HepG2 (cell line): ENCODE data around the gene ETF1. TPM values are rescaled to one million over a fixed set of nuclear protein-coding genes. Genes with fewer than 3 reads are reported as not detected.

Experiments used
- ATAC-seq: fragments of 200-7000 bp; cut with Tn5 transposase; 3 replicates; pipeline ENCODE4 v1.9.1; 2020; ENCODE audit warnings: mild to moderate bottlenecking, moderate library complexity
- BruUV-seq: library from RNA; stranded (reverse); fragments of 400-500 nt; replicated peaks from 2 replicates; lab custom pipeline; 2021; lab: Mats Ljungman, UMichigan
- CTCF ChIA-PET: fragments of 300-600 bp; formaldehyde crosslinking; extraction: SDS; loops from one replicate; lab custom pipeline; 2021; ENCODE audit warnings: low total read pairs, inconsistent platforms, low intra/inter-chr PET ratio; lab: Yijun Ruan, JAX
- POLR2A ChIA-PET: fragments of 350-600 bp; sonication (Branson Sonifier 250); formaldehyde crosslinking; loops from one replicate; lab custom pipeline; 2020; ENCODE audit warnings: antibody characterized with exemption, inconsistent platforms; lab: Yijun Ruan, JAX
- DNase-seq: peaks from one replicate; pipeline ENCODE4 v3.0.0-alpha.2; 2015; ENCODE audit warnings: low spot score
- FAIRE-seq: peaks from 3 replicates; lab custom pipeline; 2011; peaks lifted over from hg19 to GRCh38; lab: Jason Lieb, UNC
- H2AFZ ChIP-seq: one replicate; pipeline ENCODE4 v1.6.1; 2011; ENCODE audit warnings: low read length, inconsistent platforms
- H3K27ac ChIP-seq: fragments of 300-600 bp; 3 replicates; pipeline ENCODE4 v1.8.0; 2011; ENCODE audit warnings: mixed run types, mild to moderate bottlenecking, mixed read lengths, low read length, inconsistent platforms; ENCODE audit not compliant: insufficient read depth; ENCODE audit errors: extremely low read length
- H3K27me3 ChIP-seq, 2 experiments: fragments of 200-600 bp in 1 of 2; 2 replicates in 1 of 2; 3 replicates in 1 of 2; pipeline versions ENCODE4 v1.6.0 to v1.8.0; 2011; ENCODE audit warnings: low read length in 2 of 2, mild to moderate bottlenecking in 2 of 2, moderate library complexity in 2 of 2, inconsistent platforms in 1 of 2; ENCODE audit not compliant: insufficient read depth in 2 of 2, control insufficient read depth in 1 of 2
- H3K36me3 ChIP-seq, 2 experiments: fragments of 200-600 bp in 1 of 2; replicated peaks in 1 of 2; 2 replicates in 1 of 2; 3 replicates in 1 of 2; pipeline versions ENCODE4 v1.5.1 to v1.8.0; 2011; ENCODE audit warnings: low read length in 2 of 2, inconsistent platforms in 1 of 2; ENCODE audit not compliant: insufficient read depth in 2 of 2, control insufficient read depth in 1 of 2
- H3K4me1 ChIP-seq: 2 replicates; pipeline ENCODE4 v1.5.1; 2012; ENCODE audit warnings: low read length, inconsistent platforms; ENCODE audit not compliant: insufficient read depth
- H3K4me2 ChIP-seq: 2 replicates; pipeline ENCODE4 v1.6.0; 2011; ENCODE audit warnings: low read depth, low read length, inconsistent platforms
- H3K4me3 ChIP-seq, 3 experiments: fragments of 200-600 bp in 1 of 3; sonication (generic), shearing (Covaris generic) in 1 of 3; replicated peaks in 1 of 3; 2 replicates each; pipeline ENCODE4 v1.5.1; 2011 to 2016; ENCODE audit warnings: low read length in 3 of 3, inconsistent platforms in 2 of 3, low read depth in 2 of 3, mild to moderate bottlenecking in 2 of 3, control low read depth in 1 of 3, mixed read lengths in 1 of 3; ENCODE audit not compliant: insufficient read depth in 1 of 3
- H3K79me2 ChIP-seq: one replicate; pipeline ENCODE4 v1.6.1; 2011; ENCODE audit warnings: low read length, inconsistent platforms; ENCODE audit not compliant: insufficient read depth
- H3K9ac ChIP-seq: 2 replicates; pipeline ENCODE4 v1.6.0; 2011; ENCODE audit warnings: mild to moderate bottlenecking, low read depth, low read length, inconsistent platforms; ENCODE audit not compliant: insufficient read depth
- H3K9me3 ChIP-seq: 2 replicates; pipeline ENCODE4 v1.5.1; 2012; ENCODE audit warnings: mild to moderate bottlenecking, low read length
- H4K20me1 ChIP-seq: 2 replicates; pipeline ENCODE4 v1.6.0; 2011; ENCODE audit warnings: inconsistent platforms, mild to moderate bottlenecking, low read length, moderate library complexity; ENCODE audit not compliant: insufficient read depth
- AKAP8 ChIP-seq: sonication (generic); formaldehyde crosslinking; IDR thresholded peaks from 2 replicates; pipeline ENCODE4 v1.5.1; 2020; ENCODE audit warnings: mild to moderate bottlenecking, missing genetic modification reagents
- HES4 ChIP-seq: sonication (generic); formaldehyde crosslinking; IDR thresholded peaks from 2 replicates; pipeline ENCODE4 v1.9.0; 2021; ENCODE audit warnings: mild to moderate bottlenecking, missing genetic modification reagents, borderline replicate concordance
- HNRNPK ChIP-seq: fragments of 200-400 bp; formaldehyde crosslinking; IDR thresholded peaks from 2 replicates; pipeline ENCODE4 v1.6.1; 2018; ENCODE audit warnings: low read length, low read depth, moderate library complexity, mild to moderate bottlenecking; ENCODE audit not compliant: poor library complexity, severe bottlenecking
- SOX13 ChIP-seq, 3 experiments: fragments of 450-650 bp in 1 of 3; sonication (generic) in 1 of 3; formaldehyde crosslinking in 1 of 3; IDR thresholded peaks in 2 of 3; conservative IDR thresholded peaks in 1 of 3; 2 replicates each; pipeline versions ENCODE4 v1.5.0 to v1.6.1; 2016 to 2020; ENCODE audit warnings: antibody characterized with exemption in 1 of 3, mild to moderate bottlenecking in 1 of 3, missing compliant biosample characterization in 1 of 3, missing genetic modification reagents in 1 of 3, moderate library complexity in 1 of 3
- ZNF205 ChIP-seq: IDR thresholded peaks from 2 replicates; pipeline ENCODE4 v1.6.1; 2018; ENCODE audit warnings: missing biosample characterization, missing genetic modification reagents
- ZNF275 ChIP-seq: sonication (generic); formaldehyde crosslinking; IDR thresholded peaks from 2 replicates; pipeline ENCODE4 v1.8.0; 2022; ENCODE audit warnings: missing genetic modification reagents, mild to moderate bottlenecking, inconsistent platforms, borderline replicate concordance
- ZNF510 ChIP-seq: sonication (generic); formaldehyde crosslinking; IDR thresholded peaks from 2 replicates; pipeline ENCODE4 v1.4.0; 2020; ENCODE audit warnings: low read depth, mild to moderate bottlenecking, missing genetic modification reagents
- ZNF570 ChIP-seq: sonication (generic); formaldehyde crosslinking; IDR thresholded peaks from 2 replicates; pipeline ENCODE4 v1.4.0; 2020; ENCODE audit warnings: mild to moderate bottlenecking, missing genetic modification reagents, borderline replicate concordance
- WGBS: methylation state at CpG from one replicate; pipeline ENCODE4 v1.1.6; 2017; ENCODE audit warnings: low lambda C conversion rate; 5-methylcytosine and 5-hydroxymethylcytosine counted together
- in situ Hi-C: cut with HindIII; loops from 2 replicates; pipeline ENCODE4 v1.10.0; 2017; ENCODE audit warnings: low pct_unique_long_range_greater_than_20kb; ENCODE audit not compliant: extremely low pct_ligation_motif_present
- intact Hi-C: fragments of 100-400 bp; cut with micrococcal nuclease; formaldehyde crosslinking; loops from one replicate; pipeline ENCODE4 v1.10.0; 2022; ENCODE audit not compliant: unreplicated experiment
- polyA plus RNA-seq, 8 experiments: library from polyadenylated mRNA; depleted of rRNA in 3 of 8; stranded (reverse) in 7 of 8; unstranded in 1 of 8; fragments of >200 nt; fragmentation: Illumina TruSeq in 4 of 8; extraction: Trizol in 4 of 8; gene quantifications; 2 replicates each; pipeline versions ENCODE4 v1.2.1 to v1.2.3, GENCODE V29; 2011 to 2016; ENCODE audit warnings: low read depth in 4 of 8, missing spikeins in 1 of 8, mixed read lengths in 1 of 8; ENCODE audit not compliant: insufficient read depth in 1 of 8
- total RNA-seq, 5 experiments: library from RNA; depleted of rRNA; stranded (reverse); fragments of >200 nt; fragmentation: Illumina TruSeq; extraction: Trizol; gene quantifications; 2 replicates each; pipeline ENCODE4 v1.2.3, GENCODE V29; 2016; ENCODE audit warnings: low read depth in 1 of 5
- TF ChIP-seq, protein P1 (sequence below): sonication (generic); formaldehyde crosslinking; IDR thresholded peaks from 2 replicates; pipeline ENCODE4 v1.5.1; 2020; ENCODE audit warnings: missing genetic modification reagents, mild to moderate bottlenecking, borderline replicate concordance

The ETF1 gene
- total and polyA plus RNA-seq, 2 of the 13 experiments (the other 11 are each of a cell fraction or from before 2014, with no cell fraction given) = 52.1 to 184 TPM

GRCh38 chr5:138517437-138517836, 25.6 kb downstream of the ETF1 start:
- H3K79me2 ChIP-seq = peaks cover 33% of the 10 kb centered on the region
- CTCF ChIA-PET = no interaction called here
- 81% methylated on average over 4 of the region's 4 CpGs for WGBS
- peaks cover 11% of the 10 kb centered on the region; the same call in 1 of the 2 replicates for H4K20me1 ChIP-seq
- intact Hi-C loops = no loop called here
- ATAC-seq = no peak
- H3K36me3 ChIP-seq = peaks cover 14 to 72% of the 10 kb centered on the region in 2 experiments
- no peak overlapping the region for H3K4me3 ChIP-seq
- in situ Hi-C loops = no loop called here
- BruUV-seq = no TSS peak
- no peak overlapping the region for H3K9ac ChIP-seq
- H3K27me3 ChIP-seq = no peaks in the 10 kb centered on the region
- POLR2A ChIA-PET = interaction anchor here (0.6 kb wide), 1 partner anchor 10 kb away, joined by 4 read pairs; no protein-coding TSS in a partner anchor
- no peak for FAIRE-seq
- DNase-seq = no peak
- H3K4me1 ChIP-seq = peaks cover 44% of the 10 kb centered on the region
- no peak for TF ChIP-seq ZNF570
- TF ChIP-seq HNRNPK = peak; percentile 16
- TF ChIP-seq SOX13 (IDR thresholded peaks at IDR 0.05) = no peak
- TF ChIP-seq SOX13 (CRISPR knock-in tag; conservative IDR thresholded peaks at IDR 0.05 in 1 of 2, IDR thresholded peaks at IDR 0.05 in 1 of 2) = peak in 1 of 2 experiments; percentile 51; a peak in 1 of 4 replicates
- TF ChIP-seq HES4 (CRISPR knock-in tag) = no peak
- TF ChIP-seq AKAP8 (CRISPR knock-in tag) = no peak
- no peaks in the 10 kb centered on the region for H3K9me3 ChIP-seq
- H3K4me2 ChIP-seq = no peak overlapping the region
- H2AFZ ChIP-seq = no peak overlapping the region
- no peak overlapping the region for H3K27ac ChIP-seq

- no peak for ATAC-seq
- 0 out of 2 replicates have a peak, but pooled peaks cover 4% of the 10 kb centered on the region for H4K20me1 ChIP-seq
- in situ Hi-C loops (no loop called here), intact Hi-C loops (no loop called here)
- FAIRE-seq = no peak
- ChIA-PET CTCF (no interaction called here), POLR2A (interaction anchor here (1.0 kb wide), 1 partner anchor 51 kb away, joined by 3 read pairs; the partner anchor contains the start of gene EGR1)
- H3K36me3 ChIP-seq = peaks cover 21 to 81% of the 10 kb centered on the region in 2 experiments
- no peak overlapping the region for H3K9ac ChIP-seq
- H3K4me3 ChIP-seq = no peak overlapping the region
- DNase-seq = no peak
- peaks cover 26% of the 10 kb centered on the region for H3K4me1 ChIP-seq
- H3K27ac ChIP-seq = no peak overlapping the region
- no TSS peak for BruUV-seq
- no peaks in the 10 kb centered on the region for H3K27me3 ChIP-seq
- no peak overlapping the region for H3K4me2 ChIP-seq
- H3K9me3 ChIP-seq = no peaks in the 10 kb centered on the region
- no peak overlapping the region for H2AFZ ChIP-seq
- 97% methylated on average over 3 of the region's 3 CpGs for WGBS
- H3K79me2 ChIP-seq = peaks cover 16% of the 10 kb centered on the region
- TF ChIP-seq ZNF275 (CRISPR knock-in tag) (no peak), ZNF205 (CRISPR knock-in tag) (no peak), ZNF510 (no peak)
- TF ChIP-seq, protein P1, sequence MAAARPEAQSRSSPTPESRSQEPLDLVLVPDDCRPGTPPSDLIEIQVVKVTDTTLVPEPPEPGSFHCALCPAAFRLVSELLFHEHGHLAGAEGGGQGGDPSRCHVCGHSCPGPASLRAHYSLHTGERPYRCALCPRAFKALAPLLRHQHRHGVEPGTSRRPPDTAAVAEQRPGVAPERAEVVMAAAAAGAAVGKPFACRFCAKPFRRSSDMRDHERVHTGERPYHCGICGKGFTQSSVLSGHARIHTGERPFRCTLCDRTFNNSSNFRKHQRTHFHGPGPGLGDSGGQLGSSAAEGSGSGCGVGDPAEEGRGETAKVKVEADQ = no peak
Measured at GRCh38 chr5:138515556-138516245, 27.3 kb downstream of the ETF1 start.
